ES-I3 (cell line): ENCODE data around the gene ERP27.

Source experiments
- H3K36me3 ChIP-seq: 2 replicates; pipeline ENCODE4 v1.6.1; 2013; ENCODE audit warnings: mild to moderate bottlenecking, low read length, control low read depth, moderate library complexity; ENCODE audit not compliant: insufficient read depth
- H3K4me1 ChIP-seq: 2 replicates; pipeline ENCODE4 v1.6.1; 2013; ENCODE audit warnings: mild to moderate bottlenecking, control low read depth, low read length; ENCODE audit not compliant: insufficient read depth
- H3K9ac ChIP-seq: 2 replicates; pipeline ENCODE4 v1.6.1; 2013; ENCODE audit warnings: low read depth, mild to moderate bottlenecking, low read length, moderate library complexity
- H3K9me3 ChIP-seq: 2 replicates; pipeline ENCODE4 v1.6.1; 2013; ENCODE audit warnings: mild to moderate bottlenecking, low read length, moderate library complexity; ENCODE audit not compliant: control insufficient read depth, insufficient read depth

Gene ERP27

DNA sequence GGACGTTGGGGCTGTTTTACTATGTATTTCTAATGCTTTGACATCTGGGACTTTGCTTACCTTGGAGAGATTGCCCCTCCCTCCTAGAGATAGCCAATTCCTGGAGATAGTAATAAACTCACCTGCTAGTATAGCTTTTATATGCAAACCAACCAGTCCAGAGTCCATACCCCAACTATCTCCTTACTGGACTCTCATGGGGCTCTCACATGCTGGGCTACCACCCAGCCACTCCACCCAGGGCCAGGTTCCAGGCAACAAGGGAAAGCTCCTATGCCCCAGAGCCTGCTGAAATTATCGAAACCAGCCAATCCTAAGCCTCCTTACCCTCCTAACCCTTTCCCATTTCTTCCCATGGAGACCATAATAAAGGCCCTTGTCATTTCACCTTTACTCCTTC, 27.2 kb downstream of the ERP27 start:
- Histone ChIP-seq H3K9me3 (no peaks in the 10 kb centered on the region), H3K9ac (no peak overlapping the region), H3K36me3 (no peaks in the 10 kb centered on the region), H3K4me1 (no peaks in the 10 kb centered on the region)

- Histone ChIP-seq H3K9me3 (no peaks in the 10 kb centered on the region), H3K4me1 (no peaks in the 10 kb centered on the region), H3K9ac (no peak overlapping the region), H3K36me3 (no peaks in the 10 kb centered on the region)
Measured at GRCh38 chr12:14910090-14910915, 28.0 kb downstream of the ERP27 start.

- Histone ChIP-seq H3K36me3 (no peaks in the 10 kb centered on the region), H3K4me1 (no peaks in the 10 kb centered on the region), H3K9ac (no peak overlapping the region), H3K9me3 (no peaks in the 10 kb centered on the region)
Measured at GRCh38 chr12:14907953-14908352, 30.4 kb downstream of the ERP27 start.

GRCh38 chr12:14906114-14906513, 32.2 kb downstream of the ERP27 start:
- Histone ChIP-seq H3K9me3 (no peaks in the 10 kb centered on the region), H3K4me1 (peaks cover 3% of the 10 kb centered on the region; the same call in 1 of the 2 replicates), H3K9ac (no peak overlapping the region), H3K36me3 (no peaks in the 10 kb centered on the region)

GRCh38 chr12:14905269-14906004, 32.9 kb downstream of the ERP27 start:
- Histone ChIP-seq H3K36me3 (no peaks in the 10 kb centered on the region), H3K9me3 (no peaks in the 10 kb centered on the region), H3K9ac (no peak overlapping the region), H3K4me1 (peaks cover 3% of the 10 kb centered on the region; the same call in 1 of the 2 replicates)

- Histone ChIP-seq H3K4me1 (peaks cover 3% of the 10 kb centered on the region; the same call in 1 of the 2 replicates), H3K9me3 (no peaks in the 10 kb centered on the region), H3K36me3 (no peaks in the 10 kb centered on the region), H3K9ac (no peak overlapping the region)
Measured at GRCh38 chr12:14904854-14905253, 33.5 kb downstream of the ERP27 start.

DNA sequence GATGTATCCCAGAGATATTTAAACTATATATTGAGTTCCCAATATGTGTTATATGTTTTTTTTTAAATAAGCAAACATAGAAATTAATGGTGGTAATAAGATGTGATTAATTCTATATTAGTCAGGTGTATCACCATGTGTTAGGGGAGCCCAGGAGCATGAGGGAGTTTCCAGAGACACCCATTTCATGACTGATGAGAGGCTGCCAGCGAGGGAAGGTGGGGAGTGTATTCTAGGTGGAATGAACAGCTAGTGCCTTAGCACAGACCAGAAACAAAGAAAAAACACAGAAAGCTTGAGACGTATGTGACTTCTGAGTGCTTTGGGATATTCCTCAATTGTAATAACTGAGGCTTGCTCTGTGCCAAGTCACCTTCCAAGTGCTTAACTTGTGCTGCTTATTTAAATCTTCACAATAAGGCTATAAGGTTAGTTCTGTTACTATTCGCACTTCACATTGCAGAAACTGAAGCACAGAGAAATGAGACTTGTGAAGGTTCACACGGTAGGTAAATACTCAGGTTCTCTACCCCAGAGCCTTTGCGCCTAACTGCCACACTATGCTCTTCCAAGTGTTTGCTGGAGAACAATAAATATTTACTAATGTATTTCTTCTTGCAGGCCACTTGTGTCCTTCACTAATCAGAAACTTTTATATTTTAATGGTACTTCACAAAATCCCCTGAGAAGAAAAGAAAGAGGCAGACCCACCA, 34.8 kb downstream of the ERP27 start:
- Histone ChIP-seq H3K9ac (no peak overlapping the region), H3K36me3 (no peaks in the 10 kb centered on the region), H3K9me3 (no peaks in the 10 kb centered on the region), H3K4me1 (peaks cover 3% of the 10 kb centered on the region; the same call in 1 of the 2 replicates)

DNA sequence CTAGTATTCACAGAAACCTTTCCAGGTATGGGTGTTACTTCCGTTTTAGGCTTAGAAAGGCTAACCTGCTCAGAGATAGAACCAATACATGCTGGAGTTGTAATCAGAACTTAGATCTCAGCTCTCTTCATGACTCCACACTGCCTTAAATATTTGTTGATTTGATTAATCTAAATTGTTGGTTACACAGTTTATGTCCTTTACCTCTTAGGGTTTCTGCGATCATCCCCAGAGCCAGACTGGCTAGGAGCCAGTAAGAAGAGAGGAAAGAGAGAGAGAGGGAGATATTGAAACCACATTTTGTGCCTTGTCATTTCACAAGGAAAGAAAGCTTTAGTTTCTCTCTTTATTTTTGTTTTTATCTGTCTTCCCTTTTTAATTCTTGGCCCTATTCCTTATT, 35.9 kb downstream of the ERP27 start:
- peaks cover 3% of the 10 kb centered on the region; the same call in 1 of the 2 replicates for H3K4me1 ChIP-seq
- no peaks in the 10 kb centered on the region for H3K36me3 ChIP-seq
- no peak overlapping the region for H3K9ac ChIP-seq
- no peaks in the 10 kb centered on the region for H3K9me3 ChIP-seq

DNA sequence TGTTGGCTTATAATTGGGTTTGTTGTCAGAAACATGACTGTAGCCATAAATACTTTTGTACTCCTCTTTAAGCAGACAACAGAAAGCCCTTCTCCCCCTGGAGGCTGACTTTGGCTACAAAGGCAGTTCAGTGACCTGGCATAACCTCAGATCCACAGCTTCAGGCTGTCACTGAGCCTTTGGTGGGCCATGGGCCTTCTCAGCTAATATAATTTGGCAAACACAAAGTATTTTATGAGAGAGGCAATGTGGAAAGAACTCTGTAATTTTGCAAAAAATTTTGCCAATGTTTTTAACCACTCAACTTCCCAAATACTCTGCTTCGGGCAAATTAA, 37.1 kb downstream of the ERP27 start:
- H3K4me1 ChIP-seq, result peaks cover 3% of the 10 kb centered on the region; the same call in 1 of the 2 replicates
- no peaks in the 10 kb centered on the region for H3K36me3 ChIP-seq
- H3K9me3 ChIP-seq, result no peaks in the 10 kb centered on the region
- H3K9ac ChIP-seq, result no peak overlapping the region

- H3K9ac ChIP-seq, result no peak overlapping the region
- peaks cover 3% of the 10 kb centered on the region; the same call in 1 of the 2 replicates for H3K4me1 ChIP-seq
- no peaks in the 10 kb centered on the region for H3K36me3 ChIP-seq
- no peaks in the 10 kb centered on the region for H3K9me3 ChIP-seq
Measured at GRCh38 chr12:14900521-14901227, 37.7 kb downstream of the ERP27 start.

GRCh38 chr12:14896521-14897169, 41.7 kb downstream of the ERP27 start:
- Histone ChIP-seq H3K9me3 (no peaks in the 10 kb centered on the region), H3K9ac (no peak overlapping the region), H3K36me3 (no peaks in the 10 kb centered on the region)

GRCh38 chr12:14893506-14894250, 44.7 kb downstream of the ERP27 start:
- no peak overlapping the region for H3K9ac ChIP-seq
- H3K9me3 ChIP-seq, result no peaks in the 10 kb centered on the region
- H3K36me3 ChIP-seq, result no peaks in the 10 kb centered on the region
- no peaks in the 10 kb centered on the region; the same call in 1 of the 2 replicates for H3K4me1 ChIP-seq

More at GRCh38 chr12:14896521-14897169, 41.7 kb downstream of the ERP27 start:
- H3K4me1 ChIP-seq, result peaks cover 2% of the 10 kb centered on the region
